ENCODE results near the gene ADD1. TPM values are rescaled to one million over a fixed set of nuclear protein-coding genes. Genes with fewer than 3 reads are reported as not detected.

The ADD1 gene
- total RNA-seq, 1 experiment from 2014 or later, result 163 TPM

DNA sequence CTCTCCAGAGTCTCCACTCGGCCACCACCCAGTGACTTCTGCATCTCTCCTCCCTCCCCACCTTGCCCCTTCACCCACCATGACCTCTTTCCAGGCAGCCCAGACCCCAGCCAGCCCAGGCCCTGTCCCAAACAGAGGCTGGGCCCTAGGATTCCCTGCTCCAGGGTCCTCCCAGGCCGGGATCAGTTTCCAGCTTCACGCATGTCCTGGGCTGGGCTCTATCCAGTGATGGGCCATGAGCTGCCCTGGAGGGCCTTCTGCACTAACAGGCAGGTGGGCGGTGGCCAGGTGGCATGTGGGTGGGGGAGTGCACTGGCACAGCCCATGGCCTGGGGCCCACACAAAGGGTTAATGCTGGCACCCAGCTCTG, 20.4 kb upstream of the ADD1 start:
- no peak overlapping the region for H2AFZ ChIP-seq (ENCODE audit: low read length)
- H4K5ac ChIP-seq (ENCODE audit: insufficient read length, low read depth, low read length), result no peak overlapping the region
- no peak overlapping the region for H3K27ac ChIP-seq (ENCODE audit: insufficient read length, low read depth, low read length)
- H2BK20ac ChIP-seq (ENCODE audit: low read depth, low read length, poor library complexity, severe bottlenecking), result no peak overlapping the region
- H2BK5ac ChIP-seq (ENCODE audit: insufficient read length, low read length), result no peak overlapping the region
- no peak overlapping the region for H2BK12ac ChIP-seq (ENCODE audit: insufficient read length, low read depth, low read length)
- H3K56ac ChIP-seq (ENCODE audit: insufficient read length, low read depth, low read length), result no peak overlapping the region
- H3K14ac ChIP-seq (ENCODE audit: insufficient read depth, low read length), result no peak overlapping the region
- H4K20me1 ChIP-seq (ENCODE audit: control insufficient read depth, insufficient read depth, insufficient read length), result peaks cover 6% of the 10 kb centered on the region
- DNase-seq, result no peak
- H4K91ac ChIP-seq (ENCODE audit: insufficient read length, low read depth, low read length), result no peak overlapping the region
- H2BK15ac ChIP-seq (ENCODE audit: low read depth, low read length), result no peak overlapping the region
- Mint-ChIP-seq H3K9me3 (no peaks in the 10 kb centered on the region; a peak in 2 of 5 replicates), H3K4me3 (no peak overlapping the region), H3K36me3 (ENCODE audit: insufficient read depth in 1 of 3, low read depth in 3 of 3) (peaks cover 23 to 59% (median 45%) of the 10 kb centered on the region in 3 experiments; a peak in 6 of 7 replicates), H3K27me3 (ENCODE audit: low read depth) (no peaks in the 10 kb centered on the region), H3K27ac (peak overlapping the region in 1 of 3 experiments; percentile 23; a peak in 1 of 7 replicates), H3K4me1 (peaks cover 12 to 15% of the 10 kb centered on the region in 2 experiments)
- no peak overlapping the region for H3K9ac ChIP-seq (ENCODE audit: extremely low read depth, insufficient read length, low read length)
- H3K4me1 ChIP-seq (ENCODE audit: insufficient read depth, low read length), result no peaks in the 10 kb centered on the region
- H3K4ac ChIP-seq (ENCODE audit: low read depth, low read length), result no peak overlapping the region
- H3K79me1 ChIP-seq (ENCODE audit: insufficient read depth, low read depth, low read length, poor library complexity, severe bottlenecking), result no peaks in the 10 kb centered on the region
- H3K23me2 ChIP-seq (ENCODE audit: insufficient read length, low read depth, low read length, poor library complexity, severe bottlenecking), result peaks cover 3% of the 10 kb centered on the region
- TF ChIP-seq, protein P1, sequence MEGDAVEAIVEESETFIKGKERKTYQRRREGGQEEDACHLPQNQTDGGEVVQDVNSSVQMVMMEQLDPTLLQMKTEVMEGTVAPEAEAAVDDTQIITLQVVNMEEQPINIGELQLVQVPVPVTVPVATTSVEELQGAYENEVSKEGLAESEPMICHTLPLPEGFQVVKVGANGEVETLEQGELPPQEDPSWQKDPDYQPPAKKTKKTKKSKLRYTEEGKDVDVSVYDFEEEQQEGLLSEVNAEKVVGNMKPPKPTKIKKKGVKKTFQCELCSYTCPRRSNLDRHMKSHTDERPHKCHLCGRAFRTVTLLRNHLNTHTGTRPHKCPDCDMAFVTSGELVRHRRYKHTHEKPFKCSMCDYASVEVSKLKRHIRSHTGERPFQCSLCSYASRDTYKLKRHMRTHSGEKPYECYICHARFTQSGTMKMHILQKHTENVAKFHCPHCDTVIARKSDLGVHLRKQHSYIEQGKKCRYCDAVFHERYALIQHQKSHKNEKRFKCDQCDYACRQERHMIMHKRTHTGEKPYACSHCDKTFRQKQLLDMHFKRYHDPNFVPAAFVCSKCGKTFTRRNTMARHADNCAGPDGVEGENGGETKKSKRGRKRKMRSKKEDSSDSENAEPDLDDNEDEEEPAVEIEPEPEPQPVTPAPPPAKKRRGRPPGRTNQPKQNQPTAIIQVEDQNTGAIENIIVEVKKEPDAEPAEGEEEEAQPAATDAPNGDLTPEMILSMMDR (conservative IDR thresholded peaks at IDR 0.05), result no peak
- no peak overlapping the region for H4K8ac ChIP-seq (replicated peaks; ENCODE audit: insufficient read length, low read depth, low read length)
- no peak overlapping the region for H2AK5ac ChIP-seq (ENCODE audit: insufficient read length, low read length)
- H3K23ac ChIP-seq (ENCODE audit: insufficient read length, low read depth, low read length), result no peak overlapping the region
- H3K27me3 ChIP-seq (ENCODE audit: insufficient read depth, low read length), result no peaks in the 10 kb centered on the region
- no peak overlapping the region for H2BK120ac ChIP-seq (ENCODE audit: low read depth, low read length, poor library complexity, severe bottlenecking)
- no peak overlapping the region for H3K4me2 ChIP-seq (ENCODE audit: insufficient read depth, insufficient read length, low read length)
- WGBS (ENCODE audit: extremely low coverage, insufficient read length, low lambda C conversion rate), result no CpG with 5 or more reads among the region's 4 CpGs
- H3T11ph ChIP-seq (ENCODE audit: low read length), result no peak overlapping the region
- H3K18ac ChIP-seq (ENCODE audit: insufficient read length, low read depth, low read length), result no peak overlapping the region
- no peaks in the 10 kb centered on the region for H3K79me2 ChIP-seq (ENCODE audit: insufficient read depth, low read length)
- no peaks in the 10 kb centered on the region for H3K9me3 ChIP-seq (ENCODE audit: control insufficient read depth, low read depth, low read length)
